CD14-positive monocyte (primary cell): Measurements from ENCODE around the gene BAD. TPM values are rescaled to one million over a fixed set of nuclear protein-coding genes. Genes with fewer than 3 reads are reported as not detected.
A peak's percentile ranks its signal among the peaks of the same experiment; 100 is the strongest.

Source experiments
- DNase-seq, 3 donors: peaks; one replicate each; pipeline ENCODE4 v3.0.0-alpha.2; 2011 to 2022
- H2AFZ ChIP-seq: 2 replicates; pipeline ENCODE4 v1.6.0; 2012; ENCODE audit warnings: mild to moderate bottlenecking, low read depth, low read length, inconsistent platforms; ENCODE audit not compliant: insufficient read depth, poor library complexity, severe bottlenecking
- H3K27ac ChIP-seq, 2 donors: 1 replicate in 1 of 2; 2 replicates in 1 of 2; pipeline ENCODE4 v1.5.1; 2012 to 2013; ENCODE audit warnings: low read length in 2 of 2, control low read depth in 1 of 2, inconsistent platforms in 1 of 2, low read depth in 1 of 2, mild to moderate bottlenecking in 1 of 2
- H3K27me3 ChIP-seq, 2 donors: one replicate each; pipeline versions ENCODE4 v1.6.0 to v1.6.1; 2011 to 2013; ENCODE audit warnings: low read length in 2 of 2; ENCODE audit not compliant: control insufficient read depth in 2 of 2, insufficient read depth in 2 of 2
- H3K36me3 ChIP-seq, 2 donors: replicated peaks in 1 of 2; 1 replicate in 1 of 2; 2 replicates in 1 of 2; pipeline versions ENCODE4 v1.5.1 to v1.6.1; 2012 to 2013; ENCODE audit warnings: low read length in 2 of 2, control low read depth in 1 of 2, inconsistent platforms in 1 of 2, mild to moderate bottlenecking in 1 of 2; ENCODE audit not compliant: insufficient read depth in 2 of 2, control insufficient read depth in 1 of 2
- H3K4me1 ChIP-seq, 2 donors: 1 replicate in 1 of 2; 2 replicates in 1 of 2; pipeline versions ENCODE4 v1.5.1 to v1.6.1; 2012 to 2013; ENCODE audit warnings: low read length in 2 of 2, control low read depth in 1 of 2, inconsistent platforms in 1 of 2, mild to moderate bottlenecking in 1 of 2, moderate library complexity in 1 of 2; ENCODE audit not compliant: insufficient read depth in 2 of 2, control insufficient read depth in 1 of 2
- H3K4me2 ChIP-seq: replicated peaks from 2 replicates; pipeline ENCODE3; 2012; ENCODE audit warnings: low read length, moderate library complexity, mild to moderate bottlenecking; ENCODE audit not compliant: poor library complexity, severe bottlenecking; ENCODE audit errors: extremely low read depth
- H3K4me3 ChIP-seq, 3 experiments: fragments of 200-600 bp in 1 of 3; sonication (generic) in 1 of 3; replicated peaks in 1 of 3; 1 replicate in 2 of 3; 2 replicates in 1 of 3; pipeline ENCODE4 v1.5.1; 2011 to 2013; ENCODE audit warnings: low read length in 3 of 3, mild to moderate bottlenecking in 3 of 3, control low read depth in 2 of 3, low read depth in 2 of 3, inconsistent platforms in 1 of 3, moderate library complexity in 1 of 3
- H3K79me2 ChIP-seq: 2 replicates; pipeline ENCODE4 v1.6.0; 2012; ENCODE audit warnings: mild to moderate bottlenecking, control low read depth, inconsistent platforms, low read length, moderate library complexity; ENCODE audit not compliant: insufficient read depth
- H3K9ac ChIP-seq: 2 replicates; pipeline ENCODE4 v1.6.0; 2017; ENCODE audit warnings: low read length, mild to moderate bottlenecking; ENCODE audit not compliant: insufficient read depth, poor library complexity, severe bottlenecking
- H3K9me3 ChIP-seq, 2 donors: replicated peaks in 1 of 2; 1 replicate in 1 of 2; 2 replicates in 1 of 2; pipeline versions ENCODE4 v1.5.1 to v1.6.1; 2012 to 2013; ENCODE audit warnings: low read length in 2 of 2, control low read depth in 1 of 2; ENCODE audit not compliant: control insufficient read depth in 1 of 2, insufficient read depth in 1 of 2
- H4K20me1 ChIP-seq: 2 replicates; pipeline ENCODE4 v1.6.0; 2012; ENCODE audit warnings: mild to moderate bottlenecking, low read length, control low read depth, moderate library complexity; ENCODE audit not compliant: insufficient read depth
- H3K27ac Mint-ChIP-seq, 7 donors: one replicate each; pipeline ENCODE4 v1.8.0; 2020; ENCODE audit warnings: mild to moderate bottlenecking in 7 of 7, mixed read lengths in 7 of 7, moderate library complexity in 6 of 7, inconsistent platforms in 2 of 7
- H3K27me3 Mint-ChIP-seq, 3 donors: one replicate each; pipeline ENCODE4 v1.8.0; 2021 to 2022; ENCODE audit warnings: low read depth in 3 of 3, mild to moderate bottlenecking in 3 of 3, mixed read lengths in 3 of 3, moderate library complexity in 3 of 3, inconsistent platforms in 1 of 3
- H3K36me3 Mint-ChIP-seq, 2 donors: one replicate each; pipeline ENCODE4 v1.8.0; 2020; ENCODE audit warnings: mixed read lengths in 2 of 2, inconsistent platforms in 1 of 2, mild to moderate bottlenecking in 1 of 2
- H3K4me1 Mint-ChIP-seq: one replicate; pipeline ENCODE4 v1.8.0; 2020; ENCODE audit warnings: mild to moderate bottlenecking, mixed read lengths
- H3K4me3 Mint-ChIP-seq, 2 donors: one replicate each; pipeline ENCODE4 v1.8.0; 2020; ENCODE audit warnings: mild to moderate bottlenecking in 2 of 2, mixed read lengths in 2 of 2, moderate library complexity in 1 of 2
- H3K9me3 Mint-ChIP-seq, 7 donors: one replicate each; pipeline ENCODE4 v1.8.0; 2020 to 2022; ENCODE audit warnings: mixed read lengths in 7 of 7, mild to moderate bottlenecking in 6 of 7, moderate library complexity in 6 of 7, inconsistent platforms in 2 of 7
- CTCF ChIP-seq: fragments of 200-600 bp; IDR thresholded peaks from one replicate; pipeline ENCODE4 v1.8.0; 2022; ENCODE audit warnings: antibody characterized with exemption, mild to moderate bottlenecking
- whole genome bisulfite sequencing: methylation state at CpG from one replicate; pipeline ENCODE4 v1.1.5; 2013; ENCODE audit warnings: missing lambda C conversion rate; ENCODE audit not compliant: insufficient coverage; 5-methylcytosine and 5-hydroxymethylcytosine counted together
- intact Hi-C, 2 donors: fragments of 100-400 bp; cut with micrococcal nuclease; formaldehyde crosslinking; loops; one replicate each; pipeline versions ENCODE4 v1.15.0 to v1.15.1; 2023
- polyA plus RNA-seq, 3 donors: library from polyadenylated mRNA; depleted of rRNA in 1 of 3; unstranded in 2 of 3; stranded (reverse) in 1 of 3; fragments of 300-500 nt in 2 of 3; fragments of >200 nt in 1 of 3; fragmentation: Illumina TruSeq in 2 of 3; gene quantifications; 1 replicate in 2 of 3; 2 replicates in 1 of 3; pipeline ENCODE4 v1.2.3, GENCODE V29; 2012 to 2021

BAD gene
- polyA plus RNA-seq, 3 donors, result 21.1 to 63.2 (median 48.7) TPM

GRCh38 chr11:64330888-64331287 is 46.4 kb upstream of the BAD start:
- H3K36me3 ChIP-seq, result no peaks in the 10 kb centered on the region
- H3K4me3 ChIP-seq, result no peak overlapping the region
- H3K4me1 ChIP-seq, result peaks cover 32 to 37% of the 10 kb centered on the region in 2 donors
- no peaks in the 10 kb centered on the region for H3K27me3 ChIP-seq
- H3K4me2 ChIP-seq, result no peak overlapping the region
- Mint-ChIP-seq H3K27me3 (peaks cover 0 to 8% (median 0%) of the 10 kb centered on the region in 3 donors), H3K36me3 (peaks cover 2 to 8% of the 10 kb centered on the region in 2 donors), H3K27ac (peak overlapping the region in 4 of 7 donors; percentile 30 to 89 (median 81)), H3K9me3 (peaks cover 0 to 7% (median 3%) of the 10 kb centered on the region in 7 donors), H3K4me3 (no peak overlapping the region), H3K4me1 (peaks cover 37% of the 10 kb centered on the region)
- no peak overlapping the region for H3K27ac ChIP-seq
- H3K79me2 ChIP-seq, result no peaks in the 10 kb centered on the region
- intact Hi-C loops, result no loop called here
- H3K9me3 ChIP-seq, result no peaks in the 10 kb centered on the region
- TF ChIP-seq CTCF, result no peak
- H3K9ac ChIP-seq, result no peak overlapping the region
- H4K20me1 ChIP-seq, result no peaks in the 10 kb centered on the region
- no peak for DNase-seq
- no peak overlapping the region for H2AFZ ChIP-seq
- 92% methylated on average over 10 of the region's 11 CpGs for WGBS

- no peak overlapping the region for H3K4me2 ChIP-seq
- peaks cover 0 to 7% of the 10 kb centered on the region in 2 donors for H3K36me3 Mint-ChIP-seq
- no peaks in the 10 kb centered on the region for H3K79me2 ChIP-seq
- intact Hi-C loops, result no loop called here
- no peak for DNase-seq
- WGBS, result 100% methylated on average over 1 of the region's 3 CpGs
- H3K9ac ChIP-seq, result no peak overlapping the region
- H4K20me1 ChIP-seq, result no peaks in the 10 kb centered on the region
- peaks cover under 1 to 3% of the 10 kb centered on the region in 2 donors for H3K36me3 ChIP-seq
- no peak overlapping the region for H2AFZ ChIP-seq
- peaks cover 24% of the 10 kb centered on the region for H3K4me1 Mint-ChIP-seq
- peaks cover 19 to 22% of the 10 kb centered on the region in 2 donors for H3K4me1 ChIP-seq
- no peak overlapping the region for H3K27ac ChIP-seq
- no peak for TF ChIP-seq CTCF
- peak overlapping the region in 1 of 7 donors; percentile 42 for H3K27ac Mint-ChIP-seq
- no peaks in the 10 kb centered on the region for H3K9me3 ChIP-seq
- no peaks in the 10 kb centered on the region for H3K27me3 ChIP-seq
- H3K27me3 Mint-ChIP-seq, result peaks cover 0 to 9% (median 0%) of the 10 kb centered on the region in 3 donors
- peaks cover 0 to 7% (median 3%) of the 10 kb centered on the region in 7 donors for H3K9me3 Mint-ChIP-seq
- no peak overlapping the region for H3K4me3 ChIP-seq
- H3K4me3 Mint-ChIP-seq, result no peak overlapping the region
Observed at GRCh38 chr11:64327993-64328392, 43.5 kb upstream of the BAD start.
